ENCODE results near the gene UNC119B.

DNA sequence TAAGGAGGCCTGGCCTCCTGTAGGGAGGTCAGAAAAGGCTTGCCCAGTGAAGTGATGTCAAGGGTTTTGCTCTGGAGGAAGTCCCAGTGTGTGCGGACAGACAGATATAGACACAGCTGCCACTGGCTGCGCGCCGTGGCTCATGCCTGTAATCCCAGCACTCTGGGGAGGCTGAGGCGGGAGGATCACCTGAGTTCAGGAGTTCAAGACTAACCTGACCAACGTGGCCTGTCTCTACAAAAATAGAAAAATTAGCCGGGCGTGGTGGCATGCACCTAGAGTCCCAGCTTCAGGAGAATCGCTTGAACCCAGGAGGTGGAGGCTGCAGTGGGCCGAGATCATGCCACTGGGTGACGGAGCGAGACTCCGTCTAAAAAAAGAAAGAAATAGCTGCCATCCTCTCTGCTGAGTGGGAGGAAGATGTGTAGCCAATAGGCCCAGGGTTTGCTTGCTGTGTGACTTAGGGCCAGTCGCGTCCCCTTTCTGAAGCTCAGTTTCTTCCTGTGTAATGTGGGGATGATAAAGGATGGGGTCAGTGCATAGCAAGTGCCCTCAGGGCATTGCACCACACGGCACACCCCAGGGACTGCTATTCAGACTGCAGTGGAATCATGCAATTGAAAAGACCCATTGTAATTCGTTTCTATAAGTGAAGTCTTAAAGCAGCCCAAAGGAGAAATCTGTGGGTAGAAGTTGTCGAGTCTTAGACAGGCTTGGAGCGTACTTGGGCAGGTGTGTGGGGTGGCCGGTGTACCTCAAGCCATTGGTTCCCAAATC is 42.0 kb upstream of the UNC119B start:
- TF ChIP-seq, protein P1, sequence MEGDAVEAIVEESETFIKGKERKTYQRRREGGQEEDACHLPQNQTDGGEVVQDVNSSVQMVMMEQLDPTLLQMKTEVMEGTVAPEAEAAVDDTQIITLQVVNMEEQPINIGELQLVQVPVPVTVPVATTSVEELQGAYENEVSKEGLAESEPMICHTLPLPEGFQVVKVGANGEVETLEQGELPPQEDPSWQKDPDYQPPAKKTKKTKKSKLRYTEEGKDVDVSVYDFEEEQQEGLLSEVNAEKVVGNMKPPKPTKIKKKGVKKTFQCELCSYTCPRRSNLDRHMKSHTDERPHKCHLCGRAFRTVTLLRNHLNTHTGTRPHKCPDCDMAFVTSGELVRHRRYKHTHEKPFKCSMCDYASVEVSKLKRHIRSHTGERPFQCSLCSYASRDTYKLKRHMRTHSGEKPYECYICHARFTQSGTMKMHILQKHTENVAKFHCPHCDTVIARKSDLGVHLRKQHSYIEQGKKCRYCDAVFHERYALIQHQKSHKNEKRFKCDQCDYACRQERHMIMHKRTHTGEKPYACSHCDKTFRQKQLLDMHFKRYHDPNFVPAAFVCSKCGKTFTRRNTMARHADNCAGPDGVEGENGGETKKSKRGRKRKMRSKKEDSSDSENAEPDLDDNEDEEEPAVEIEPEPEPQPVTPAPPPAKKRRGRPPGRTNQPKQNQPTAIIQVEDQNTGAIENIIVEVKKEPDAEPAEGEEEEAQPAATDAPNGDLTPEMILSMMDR (conservative IDR thresholded peaks at IDR 0.05), result no peak
- TF ChIP-seq ZFX (IDR thresholded peaks at IDR 0.05), result no peak
